ENCODE data around the gene GRID1.

GRID1 gene

DNA sequence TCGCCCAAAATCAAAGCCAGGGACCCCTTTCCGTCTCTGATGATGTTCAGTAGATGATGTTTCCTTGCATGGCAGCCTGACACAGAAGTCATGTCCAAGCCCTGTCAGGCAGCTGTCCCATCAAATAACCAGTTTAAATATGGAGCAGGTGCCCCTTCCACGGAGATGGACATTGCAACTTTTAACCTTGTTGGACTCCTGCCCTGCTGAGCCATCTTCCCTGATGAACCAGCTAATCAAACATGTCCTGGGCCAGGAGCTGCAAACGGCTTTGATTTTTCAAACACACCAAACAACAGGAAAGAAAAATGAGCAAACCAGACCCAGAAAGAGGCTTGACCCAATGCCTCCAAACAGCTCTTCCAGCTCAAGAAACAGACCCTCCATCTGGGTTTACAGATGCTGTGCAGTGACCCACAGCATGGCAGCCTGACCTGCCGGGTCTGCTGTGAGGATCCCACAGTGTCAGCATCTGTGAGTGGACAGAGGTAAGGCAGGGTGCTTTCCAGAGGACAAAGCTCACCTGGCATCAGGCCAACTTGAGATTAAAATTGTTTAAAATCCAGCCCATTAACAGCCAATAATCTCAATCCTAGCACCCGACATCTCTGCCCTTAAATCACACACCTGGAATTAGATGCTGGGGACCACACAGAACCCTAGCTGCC is 372.6 kb downstream of the GRID1 start:
- Histone ChIP-seq H3K27me3 (replicated peaks; ENCODE audit: control insufficient read depth, insufficient read depth, low read length) (no peaks in the 10 kb centered on the region), H3K9me3 (ENCODE audit: control insufficient read depth, low read length) (peaks cover 11% of the 10 kb centered on the region), H3K36me3 (ENCODE audit: control insufficient read depth, insufficient read depth, low read length, severe bottlenecking) (no peaks in the 10 kb centered on the region), H3K4me3 (ENCODE audit: low read length) (no peak overlapping the region), H3K4me1 (ENCODE audit: control insufficient read depth, insufficient read depth, low read length) (no peaks in the 10 kb centered on the region), H3K9ac (ENCODE audit: low read length) (no peak overlapping the region)
- DNase-seq (ENCODE audit: low read depth), result no peak

DNA sequence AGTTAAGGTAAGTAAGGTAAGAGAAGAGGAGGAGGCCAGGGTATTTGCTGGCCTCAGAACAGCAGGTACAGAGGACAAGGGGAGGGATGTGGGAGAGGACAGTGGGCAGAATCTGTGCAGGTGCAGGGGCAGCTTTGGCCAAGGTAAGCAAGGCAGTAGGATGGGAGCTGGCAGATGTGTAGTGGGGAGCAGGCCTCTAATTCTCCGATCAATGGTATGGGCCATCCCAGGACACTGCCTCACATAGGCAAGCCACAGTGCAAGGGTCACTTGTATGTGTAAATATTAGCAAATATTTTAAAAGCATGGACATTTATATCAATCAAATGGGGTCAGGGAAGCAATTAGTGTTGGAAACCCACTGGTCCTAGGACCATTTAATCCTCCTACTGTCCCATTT is 373.5 kb downstream of the GRID1 start:
- no peak for DNase-seq (ENCODE audit: low read depth)
- H3K27me3 ChIP-seq (replicated peaks; ENCODE audit: control insufficient read depth, insufficient read depth, low read length), result no peaks in the 10 kb centered on the region
- H3K9ac ChIP-seq (ENCODE audit: low read length), result no peak overlapping the region
- H3K9me3 ChIP-seq (ENCODE audit: control insufficient read depth, low read length), result peaks cover 9% of the 10 kb centered on the region
- no peaks in the 10 kb centered on the region for H3K4me1 ChIP-seq (ENCODE audit: control insufficient read depth, insufficient read depth, low read length)
- no peaks in the 10 kb centered on the region for H3K36me3 ChIP-seq (ENCODE audit: control insufficient read depth, insufficient read depth, low read length, severe bottlenecking)
- no peak overlapping the region for H3K4me3 ChIP-seq (ENCODE audit: low read length)

DNA sequence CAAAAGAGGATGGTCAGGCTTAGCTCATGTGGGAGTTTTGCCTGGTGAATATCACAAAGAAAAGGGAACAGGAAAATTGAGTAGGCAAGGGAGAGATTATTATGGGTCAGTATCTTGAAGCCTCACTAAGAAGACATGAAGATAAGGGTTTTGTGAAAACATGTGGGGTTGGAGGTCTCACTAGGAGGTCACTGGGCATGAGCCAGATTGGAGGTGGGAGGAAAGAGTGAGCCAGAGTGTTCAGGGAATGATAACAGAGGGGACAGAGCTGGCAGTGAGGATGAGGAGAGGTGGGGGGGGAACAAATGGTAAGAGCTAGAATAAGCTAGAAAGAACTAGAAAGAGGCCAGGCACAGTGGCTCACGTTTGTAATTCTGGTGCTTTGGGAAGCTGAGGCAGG is 374.3 kb downstream of the GRID1 start:
- DNase-seq (ENCODE audit: low read depth), result no peak
- H3K27me3 ChIP-seq (replicated peaks; ENCODE audit: control insufficient read depth, insufficient read depth, low read length), result no peaks in the 10 kb centered on the region
- no peaks in the 10 kb centered on the region for H3K36me3 ChIP-seq (ENCODE audit: control insufficient read depth, insufficient read depth, low read length, severe bottlenecking)
- peaks cover 1% of the 10 kb centered on the region for H3K9me3 ChIP-seq (ENCODE audit: control insufficient read depth, low read length)
- no peaks in the 10 kb centered on the region for H3K4me1 ChIP-seq (ENCODE audit: control insufficient read depth, insufficient read depth, low read length)
- no peak overlapping the region for H3K9ac ChIP-seq (ENCODE audit: low read length)
- no peak overlapping the region for H3K4me3 ChIP-seq (ENCODE audit: low read length)

DNA sequence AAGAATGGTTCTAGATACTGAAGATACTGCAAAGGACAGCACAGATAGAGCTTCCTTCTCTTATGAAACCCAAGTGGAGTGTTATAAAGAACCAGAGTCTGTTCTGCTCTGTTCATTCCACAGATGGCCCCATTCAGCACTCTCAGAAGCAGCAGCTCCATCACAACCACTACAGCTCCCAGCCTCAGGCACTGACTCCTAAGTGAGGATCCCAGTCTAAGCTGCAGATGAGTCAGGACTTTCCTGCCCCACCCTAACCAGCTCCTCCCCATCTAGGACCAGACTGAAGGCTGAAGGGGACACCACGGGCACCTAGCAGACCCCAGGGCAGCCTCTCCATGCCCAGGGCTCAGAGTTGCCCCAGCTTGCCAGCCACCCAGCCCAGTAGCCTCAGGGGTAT is 379.8 kb downstream of the GRID1 start:
- Histone ChIP-seq H3K4me1 (ENCODE audit: control insufficient read depth, insufficient read depth, low read length) (no peaks in the 10 kb centered on the region), H3K27me3 (replicated peaks; ENCODE audit: control insufficient read depth, insufficient read depth, low read length) (no peaks in the 10 kb centered on the region), H3K36me3 (ENCODE audit: control insufficient read depth, insufficient read depth, low read length, severe bottlenecking) (no peaks in the 10 kb centered on the region), H3K9ac (ENCODE audit: low read length) (no peak overlapping the region), H3K4me3 (ENCODE audit: low read length) (no peak overlapping the region), H3K9me3 (ENCODE audit: control insufficient read depth, low read length) (no peaks in the 10 kb centered on the region)
- no peak for DNase-seq (ENCODE audit: low read depth)

DNA sequence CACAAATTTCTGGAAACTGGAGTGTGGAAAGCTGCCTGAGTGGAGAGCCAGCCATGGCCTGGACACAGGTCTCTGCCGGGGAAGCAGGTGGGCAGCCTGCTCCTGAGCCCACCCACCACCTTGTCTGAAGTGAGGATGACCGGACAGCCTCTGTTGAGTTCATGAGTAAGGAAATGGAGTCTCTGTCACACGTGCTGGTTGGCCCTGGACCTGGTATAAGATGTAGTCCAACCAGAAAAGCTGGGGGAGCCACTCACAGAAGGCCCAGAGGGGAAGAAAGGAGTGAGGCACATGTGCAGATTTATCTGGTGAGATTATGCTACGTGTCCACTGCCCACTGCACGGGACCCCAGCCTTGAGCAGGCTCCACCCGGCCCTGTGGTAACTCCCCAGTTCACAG is 383.5 kb downstream of the GRID1 start:
- DNase-seq (ENCODE audit: low read depth), result no peak
- Histone ChIP-seq H3K36me3 (ENCODE audit: control insufficient read depth, insufficient read depth, low read length, severe bottlenecking) (no peaks in the 10 kb centered on the region), H3K4me1 (ENCODE audit: control insufficient read depth, insufficient read depth, low read length) (no peaks in the 10 kb centered on the region), H3K9me3 (ENCODE audit: control insufficient read depth, low read length) (no peaks in the 10 kb centered on the region), H3K27me3 (replicated peaks; ENCODE audit: control insufficient read depth, insufficient read depth, low read length) (no peaks in the 10 kb centered on the region), H3K9ac (ENCODE audit: low read length) (no peak overlapping the region), H3K4me3 (ENCODE audit: low read length) (no peak overlapping the region)

DNA sequence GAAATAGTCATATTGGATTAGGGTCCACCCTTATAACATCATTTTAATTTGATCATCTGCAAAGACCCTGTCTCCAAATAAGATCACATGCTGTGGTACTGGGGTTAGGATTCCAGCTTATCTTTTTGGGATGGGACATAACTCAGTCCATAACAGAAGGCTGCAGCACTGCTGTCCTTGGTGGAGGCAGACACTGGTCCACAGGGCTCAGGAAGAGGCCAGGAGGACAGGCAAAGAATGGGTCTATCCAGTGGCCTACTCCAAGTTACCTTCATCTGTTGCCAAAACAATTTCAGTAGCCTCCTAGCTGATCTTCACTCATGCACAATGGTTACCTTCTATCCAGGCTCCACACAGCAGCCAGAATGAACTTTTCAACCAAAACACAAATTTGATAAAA is 387.0 kb downstream of the GRID1 start:
- Histone ChIP-seq H3K27me3 (replicated peaks; ENCODE audit: control insufficient read depth, insufficient read depth, low read length) (no peaks in the 10 kb centered on the region), H3K4me1 (ENCODE audit: control insufficient read depth, insufficient read depth, low read length) (no peaks in the 10 kb centered on the region), H3K4me3 (ENCODE audit: low read length) (no peak overlapping the region), H3K9me3 (ENCODE audit: control insufficient read depth, low read length) (no peaks in the 10 kb centered on the region), H3K9ac (ENCODE audit: low read length) (no peak overlapping the region), H3K36me3 (ENCODE audit: control insufficient read depth, insufficient read depth, low read length, severe bottlenecking) (no peaks in the 10 kb centered on the region)
- no peak for DNase-seq (ENCODE audit: low read depth)

DNA sequence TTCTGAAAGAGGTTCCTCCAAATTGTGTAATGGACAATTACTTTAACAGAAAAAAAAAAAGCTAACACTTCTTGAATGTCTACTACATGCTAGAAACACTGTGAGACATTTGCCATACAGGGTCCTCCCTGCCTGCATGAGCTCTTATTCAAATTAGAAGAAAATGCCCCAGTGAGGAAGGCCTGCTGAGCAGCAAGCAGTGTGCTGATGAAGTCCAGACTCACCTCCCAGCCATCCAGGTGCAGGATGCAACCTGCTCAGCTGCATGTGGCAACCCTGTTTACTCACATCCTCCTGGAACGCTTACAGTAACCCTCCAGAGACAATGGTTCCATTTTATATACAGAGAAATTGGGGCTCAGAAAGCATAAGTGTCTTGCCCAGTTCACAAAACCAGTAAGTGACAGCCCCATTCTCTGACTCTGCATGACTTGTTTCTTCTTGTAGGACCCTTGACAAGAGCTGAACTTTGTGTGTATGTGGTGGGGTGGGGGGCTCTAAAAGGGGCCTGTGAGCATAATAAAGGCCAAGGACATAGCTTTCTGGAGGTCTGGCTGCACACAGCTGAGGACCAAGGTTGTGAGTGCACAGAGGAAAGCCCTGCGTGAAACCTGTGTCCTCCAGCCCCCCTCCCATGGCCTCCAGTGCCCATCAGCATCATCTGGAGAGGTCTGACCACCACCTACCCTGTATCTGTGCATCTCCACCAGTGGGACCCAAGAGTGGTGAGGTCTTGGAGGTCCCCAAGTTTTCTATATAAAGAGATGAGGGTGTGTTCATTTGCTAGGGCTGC is 387.8 kb downstream of the GRID1 start:
- no peak overlapping the region for H3K4me3 ChIP-seq (ENCODE audit: low read length)
- no peaks in the 10 kb centered on the region for H3K4me1 ChIP-seq (ENCODE audit: control insufficient read depth, insufficient read depth, low read length)
- H3K36me3 ChIP-seq (ENCODE audit: control insufficient read depth, insufficient read depth, low read length, severe bottlenecking), result no peaks in the 10 kb centered on the region
- no peaks in the 10 kb centered on the region for H3K9me3 ChIP-seq (ENCODE audit: control insufficient read depth, low read length)
- H3K27me3 ChIP-seq (replicated peaks; ENCODE audit: control insufficient read depth, insufficient read depth, low read length), result no peaks in the 10 kb centered on the region
- no peak for DNase-seq (ENCODE audit: low read depth)
- no peak overlapping the region for H3K9ac ChIP-seq (ENCODE audit: low read length)

DNA sequence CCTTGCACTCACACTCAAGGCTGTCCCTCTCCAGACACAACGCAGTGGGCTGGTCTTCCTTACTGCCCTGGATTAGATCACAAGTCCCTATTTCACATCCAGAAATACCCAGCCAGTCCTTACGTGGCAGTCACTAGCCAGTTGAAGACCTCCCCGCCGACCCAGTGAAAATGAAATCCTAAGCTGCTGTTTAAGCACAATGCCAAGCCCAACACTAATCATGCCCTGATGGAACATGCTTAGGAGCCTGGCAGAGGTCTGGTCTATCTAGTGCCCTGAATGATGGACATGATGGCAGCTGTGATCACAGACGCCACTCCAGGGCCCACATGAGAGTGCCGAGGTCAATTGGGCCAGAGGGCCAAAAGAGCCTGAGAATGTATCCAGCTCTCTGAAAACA is 389.0 kb downstream of the GRID1 start:
- no peak for DNase-seq (ENCODE audit: low read depth)
- H3K4me1 ChIP-seq (ENCODE audit: control insufficient read depth, insufficient read depth, low read length), result no peaks in the 10 kb centered on the region
- no peaks in the 10 kb centered on the region for H3K9me3 ChIP-seq (ENCODE audit: control insufficient read depth, low read length)
- H3K36me3 ChIP-seq (ENCODE audit: control insufficient read depth, insufficient read depth, low read length, severe bottlenecking), result no peaks in the 10 kb centered on the region
- H3K4me3 ChIP-seq (ENCODE audit: low read length), result no peak overlapping the region
- no peaks in the 10 kb centered on the region for H3K27me3 ChIP-seq (replicated peaks; ENCODE audit: control insufficient read depth, insufficient read depth, low read length)
- H3K9ac ChIP-seq (ENCODE audit: low read length), result no peak overlapping the region

DNA sequence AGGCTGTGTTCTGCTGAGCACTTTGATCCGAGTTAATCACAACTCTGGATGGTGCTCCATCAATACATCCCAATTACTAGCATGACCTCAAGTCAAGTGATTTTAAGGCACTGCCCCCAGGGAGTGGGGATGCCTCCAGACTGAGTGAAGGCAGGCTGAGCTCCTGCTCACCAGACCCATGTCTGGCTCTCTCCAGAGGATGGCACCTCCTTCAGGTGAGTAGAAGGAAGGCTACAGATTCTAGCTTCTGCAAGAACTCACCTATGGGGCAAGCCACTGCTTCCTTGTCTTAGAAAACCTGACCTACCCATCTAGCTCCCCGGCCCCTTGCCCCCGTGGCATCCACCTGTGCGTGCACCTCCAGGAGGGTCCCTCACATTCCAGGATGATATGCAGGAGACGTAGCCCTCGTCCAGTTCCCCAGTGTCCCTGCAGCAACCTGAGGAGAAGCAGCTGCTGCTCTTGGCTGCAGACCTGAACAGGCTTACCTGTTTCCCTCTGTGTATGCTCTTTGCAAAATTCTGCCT is 390.3 kb downstream of the GRID1 start:
- Histone ChIP-seq H3K9ac (ENCODE audit: low read length) (no peak overlapping the region), H3K4me3 (ENCODE audit: low read length) (no peak overlapping the region)
- DNase-seq (ENCODE audit: low read depth), result no peak

DNA sequence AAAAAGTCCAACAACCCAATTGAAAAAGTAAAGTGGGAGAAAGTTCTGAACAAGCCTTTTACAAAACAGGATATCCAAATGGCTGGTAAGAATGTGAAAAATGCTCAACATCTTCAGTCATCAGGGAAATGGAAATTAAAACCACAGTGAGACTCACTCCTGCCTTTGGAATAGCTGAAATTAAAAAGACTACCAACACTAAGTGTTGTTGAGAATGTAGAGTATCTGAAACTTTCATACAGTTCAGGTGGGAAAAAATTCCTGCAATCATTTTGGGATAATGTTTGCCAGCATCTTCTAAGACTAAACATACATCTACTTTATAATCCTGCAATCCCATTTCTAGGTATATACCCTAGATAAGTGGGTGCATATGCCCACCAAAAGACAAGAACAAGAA is 395.1 kb downstream of the GRID1 start:
- Histone ChIP-seq H3K4me3 (ENCODE audit: low read length) (no peak overlapping the region), H3K9me3 (ENCODE audit: control insufficient read depth, low read length) (peaks cover 14% of the 10 kb centered on the region), H3K4me1 (ENCODE audit: control insufficient read depth, insufficient read depth, low read length) (no peaks in the 10 kb centered on the region), H3K27me3 (replicated peaks; ENCODE audit: control insufficient read depth, insufficient read depth, low read length) (no peaks in the 10 kb centered on the region), H3K9ac (ENCODE audit: low read length) (no peak overlapping the region), H3K36me3 (ENCODE audit: control insufficient read depth, insufficient read depth, low read length, severe bottlenecking) (no peaks in the 10 kb centered on the region)
- DNase-seq (ENCODE audit: low read depth), result no peak

More for the DNA sequence above, 390.3 kb downstream of the GRID1 start:
- Histone ChIP-seq H3K4me1 (ENCODE audit: control insufficient read depth, insufficient read depth, low read length) (no peaks in the 10 kb centered on the region), H3K9me3 (ENCODE audit: control insufficient read depth, low read length) (peaks cover 7% of the 10 kb centered on the region), H3K36me3 (ENCODE audit: control insufficient read depth, insufficient read depth, low read length, severe bottlenecking) (no peaks in the 10 kb centered on the region), H3K27me3 (replicated peaks; ENCODE audit: control insufficient read depth, insufficient read depth, low read length) (no peaks in the 10 kb centered on the region)

DNA sequence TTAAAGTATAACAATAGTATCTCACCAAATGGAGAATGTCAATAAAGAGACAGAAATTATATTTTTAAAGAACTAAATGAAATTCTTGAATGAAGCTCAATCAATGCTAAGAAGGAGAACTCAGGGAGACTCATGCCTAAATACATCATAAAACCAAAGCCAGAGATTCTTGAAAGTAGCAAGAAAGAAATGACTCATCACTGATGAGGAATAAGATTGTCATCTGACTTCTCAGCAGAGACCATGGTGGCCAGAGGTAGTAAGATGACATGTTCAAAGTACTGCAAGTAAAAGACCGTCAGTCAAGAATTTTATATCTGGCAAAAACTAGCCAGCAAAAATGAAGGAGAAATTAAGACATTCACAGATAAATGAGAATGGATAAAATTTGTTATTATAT is 399.0 kb downstream of the GRID1 start:
- Histone ChIP-seq H3K27me3 (replicated peaks; ENCODE audit: control insufficient read depth, insufficient read depth, low read length) (no peaks in the 10 kb centered on the region), H3K9ac (ENCODE audit: low read length) (no peak overlapping the region), H3K36me3 (ENCODE audit: control insufficient read depth, insufficient read depth, low read length, severe bottlenecking) (no peaks in the 10 kb centered on the region), H3K9me3 (ENCODE audit: control insufficient read depth, low read length) (peaks cover 22% of the 10 kb centered on the region), H3K4me1 (ENCODE audit: control insufficient read depth, insufficient read depth, low read length) (no peaks in the 10 kb centered on the region), H3K4me3 (ENCODE audit: low read length) (no peak overlapping the region)
- DNase-seq (ENCODE audit: low read depth), result no peak
